Mesenchymal stem cell (in vitro differentiated cells and primary cell): ENCODE results near the gene FAM78B.

Source experiments
- DNase-seq: peaks from one replicate; pipeline ENCODE4 v3.0.0-alpha.2; 2013
- H2AFZ ChIP-seq: one replicate; pipeline ENCODE4 v1.6.1; 2013; ENCODE audit warnings: low read depth, mild to moderate bottlenecking, control low read depth, inconsistent platforms, low read length, moderate library complexity
- H2AK5ac ChIP-seq: 2 replicates; pipeline ENCODE4 v1.6.1; 2013; ENCODE audit warnings: low read length, moderate library complexity, mild to moderate bottlenecking, inconsistent platforms; ENCODE audit not compliant: severe bottlenecking
- H2BK120ac ChIP-seq: one replicate; pipeline ENCODE4 v1.6.1; 2013; ENCODE audit warnings: low read depth, mild to moderate bottlenecking, inconsistent platforms, low read length, moderate library complexity
- H2BK12ac ChIP-seq, 2 experiments: one replicate each; pipeline ENCODE4 v1.6.1; 2013; ENCODE audit warnings: inconsistent platforms in 2 of 2, low read length in 2 of 2, mild to moderate bottlenecking in 2 of 2, moderate library complexity in 2 of 2, control low read depth in 1 of 2
- H2BK15ac ChIP-seq: one replicate; pipeline ENCODE4 v1.6.1; 2013; ENCODE audit warnings: mild to moderate bottlenecking, low read depth, inconsistent platforms; ENCODE audit not compliant: poor library complexity, severe bottlenecking
- H2BK5ac ChIP-seq: 2 replicates; pipeline ENCODE4 v1.6.1; 2013; ENCODE audit warnings: low read depth, mild to moderate bottlenecking, low read length, control low read depth, inconsistent platforms; ENCODE audit not compliant: poor library complexity, severe bottlenecking
- H3K14ac ChIP-seq, 2 experiments: one replicate each; pipeline ENCODE4 v1.6.1; 2013; ENCODE audit warnings: inconsistent platforms in 2 of 2, low read length in 2 of 2, control low read depth in 1 of 2, mild to moderate bottlenecking in 1 of 2, moderate library complexity in 1 of 2
- H3K18ac ChIP-seq, 2 experiments: one replicate each; pipeline ENCODE4 v1.6.1; 2013; ENCODE audit warnings: inconsistent platforms in 2 of 2, low read length in 2 of 2, control low read depth in 1 of 2, low read depth in 1 of 2, mild to moderate bottlenecking in 1 of 2
- H3K23ac ChIP-seq, 2 experiments: one replicate each; pipeline ENCODE4 v1.6.1; 2013; ENCODE audit warnings: inconsistent platforms in 2 of 2, low read length in 2 of 2, mild to moderate bottlenecking in 2 of 2, moderate library complexity in 2 of 2, control low read depth in 1 of 2
- H3K27ac ChIP-seq: 2 replicates; pipeline ENCODE4 v1.5.1; 2013; ENCODE audit warnings: mild to moderate bottlenecking, moderate library complexity, low read length, control low read depth, inconsistent platforms; ENCODE audit not compliant: poor library complexity, severe bottlenecking
- H3K27me3 ChIP-seq, 2 experiments: 2 replicates each; pipeline versions ENCODE4 v1.6.1 to v1.7.0; 2013; ENCODE audit warnings: low read length in 2 of 2, mild to moderate bottlenecking in 2 of 2, moderate library complexity in 2 of 2, control low read depth in 1 of 2, inconsistent platforms in 1 of 2; ENCODE audit not compliant: control insufficient read depth in 1 of 2, insufficient read depth in 1 of 2
- H3K36me3 ChIP-seq, 2 experiments: 2 replicates each; pipeline versions ENCODE4 v1.6.1 to v1.7.0; 2013; ENCODE audit warnings: low read length in 2 of 2, control low read depth in 1 of 2, inconsistent platforms in 1 of 2, low read depth in 1 of 2, mild to moderate bottlenecking in 1 of 2; ENCODE audit not compliant: insufficient read depth in 2 of 2, control insufficient read depth in 1 of 2
- H3K4ac ChIP-seq, 2 experiments: one replicate each; pipeline ENCODE4 v1.6.1; 2013; ENCODE audit warnings: inconsistent platforms in 2 of 2, low read length in 2 of 2, mild to moderate bottlenecking in 2 of 2, moderate library complexity in 2 of 2, control low read depth in 1 of 2, low read depth in 1 of 2
- H3K4me1 ChIP-seq: 2 replicates; pipeline ENCODE4 v1.6.1; 2013; ENCODE audit warnings: low read depth, low read length, control low read depth; ENCODE audit not compliant: control insufficient read depth, insufficient read depth
- H3K4me2 ChIP-seq: 2 replicates; pipeline ENCODE4 v1.6.1; 2013; ENCODE audit warnings: low read length, mild to moderate bottlenecking, inconsistent platforms; ENCODE audit not compliant: poor library complexity, severe bottlenecking
- H3K4me3 ChIP-seq, 2 experiments: 2 replicates each; pipeline versions ENCODE4 v1.5.1 to v1.7.0; 2013; ENCODE audit warnings: low read length in 2 of 2, mild to moderate bottlenecking in 2 of 2, control low read depth in 1 of 2, low read depth in 1 of 2; ENCODE audit not compliant: insufficient read depth in 1 of 2
- H3K79me1 ChIP-seq: replicated peaks from 2 replicates; pipeline ENCODE4 v1.6.1; 2013; ENCODE audit warnings: mild to moderate bottlenecking, control low read depth, low read length, inconsistent platforms; ENCODE audit not compliant: poor library complexity, severe bottlenecking
- H3K9ac ChIP-seq: 2 replicates; pipeline ENCODE4 v1.7.0; 2013; ENCODE audit warnings: mild to moderate bottlenecking, low read length, moderate library complexity
- H3K9me3 ChIP-seq: 2 replicates; pipeline ENCODE4 v1.7.0; 2013; ENCODE audit warnings: mild to moderate bottlenecking, low read length; ENCODE audit not compliant: control insufficient read depth
- H4K8ac ChIP-seq: one replicate; pipeline ENCODE4 v1.6.1; 2013; ENCODE audit warnings: inconsistent platforms, mild to moderate bottlenecking, low read length, moderate library complexity
- H4K91ac ChIP-seq: one replicate; pipeline ENCODE4 v1.6.1; 2013; ENCODE audit warnings: mild to moderate bottlenecking, low read length, inconsistent platforms
- WGBS: methylation state at CpG from one replicate; pipeline ENCODE4 v1.1.7; 2013; ENCODE audit warnings: mixed read lengths; 5-methylcytosine and 5-hydroxymethylcytosine counted together

FAM78B gene

GRCh38 chr1:166185526-166185925 is 18.7 kb upstream of the FAM78B start:
- H2BK120ac ChIP-seq = no peak overlapping the region
- no peak overlapping the region for H3K14ac ChIP-seq
- WGBS = 79% methylated on average over 4 of the region's 4 CpGs
- no peak overlapping the region for H4K91ac ChIP-seq
- no peak overlapping the region for H3K27ac ChIP-seq
- no peak for DNase-seq
- no peak overlapping the region for H2BK5ac ChIP-seq
- H3K23ac ChIP-seq = no peak overlapping the region
- no peak overlapping the region for H3K4me2 ChIP-seq
- peaks cover 0 to 9% of the 10 kb centered on the region in 2 experiments for H3K27me3 ChIP-seq
- H2AK5ac ChIP-seq = no peak overlapping the region
- H3K36me3 ChIP-seq = no peaks in the 10 kb centered on the region
- no peaks in the 10 kb centered on the region for H3K4me1 ChIP-seq
- no peak overlapping the region for H2BK12ac ChIP-seq
- no peak overlapping the region for H3K18ac ChIP-seq
- no peaks in the 10 kb centered on the region for H3K79me1 ChIP-seq
- H2AFZ ChIP-seq = no peak overlapping the region
- no peak overlapping the region for H2BK15ac ChIP-seq
- no peaks in the 10 kb centered on the region for H3K9me3 ChIP-seq
- no peak overlapping the region for H4K8ac ChIP-seq
- H3K4ac ChIP-seq = no peak overlapping the region
- no peak overlapping the region for H3K9ac ChIP-seq
- no peak overlapping the region for H3K4me3 ChIP-seq

GRCh38 chr1:166184897-166185296 is 18.1 kb upstream of the FAM78B start:
- Histone ChIP-seq H3K27ac (no peak overlapping the region), H2AFZ (no peak overlapping the region), H3K4ac (no peak overlapping the region), H3K4me3 (no peak overlapping the region), H3K9me3 (no peaks in the 10 kb centered on the region), H3K14ac (no peak overlapping the region), H3K23ac (no peak overlapping the region), H2BK12ac (no peak overlapping the region), H3K36me3 (no peaks in the 10 kb centered on the region), H3K9ac (no peak overlapping the region), H3K18ac (no peak overlapping the region), H2BK15ac (no peak overlapping the region), H4K8ac (no peak overlapping the region), H2BK120ac (no peak overlapping the region), H3K4me1 (no peaks in the 10 kb centered on the region), H3K4me2 (no peak overlapping the region), H2AK5ac (no peak overlapping the region), H3K27me3 (peaks cover 0 to 9% of the 10 kb centered on the region in 2 experiments), H2BK5ac (no peak overlapping the region), H4K91ac (no peak overlapping the region), H3K79me1 (no peaks in the 10 kb centered on the region)
- 27% methylated on average over 4 of the region's 6 CpGs for WGBS
- DNase-seq = no peak

- H3K27ac ChIP-seq = no peak overlapping the region
Observed at GRCh38 chr1:166184012-166184411, 17.2 kb upstream of the FAM78B start.

GRCh38 chr1:166182281-166182680 is 15.5 kb upstream of the FAM78B start:
- Histone ChIP-seq H3K18ac (no peak overlapping the region), H3K4me2 (no peak overlapping the region), H3K4me1 (no peaks in the 10 kb centered on the region), H2BK12ac (no peak overlapping the region), H3K9ac (no peak overlapping the region), H2AK5ac (no peak overlapping the region), H2BK5ac (no peak overlapping the region), H3K79me1 (no peaks in the 10 kb centered on the region), H3K14ac (no peak overlapping the region), H3K27me3 (peaks cover 0 to 9% of the 10 kb centered on the region in 2 experiments), H2AFZ (no peak overlapping the region), H4K8ac (no peak overlapping the region), H2BK120ac (no peak overlapping the region), H3K4me3 (no peak overlapping the region), H3K4ac (no peak overlapping the region), H3K9me3 (no peaks in the 10 kb centered on the region), H3K36me3 (no peaks in the 10 kb centered on the region), H3K23ac (no peak overlapping the region), H3K27ac (no peak overlapping the region), H2BK15ac (no peak overlapping the region), H4K91ac (no peak overlapping the region)
- WGBS = 33% methylated on average over 2 of the region's 2 CpGs
- DNase-seq = no peak

More at GRCh38 chr1:166184012-166184411, 17.2 kb upstream of the FAM78B start:
- no CpG with 5 or more reads among the region's 1 CpG for WGBS
- Histone ChIP-seq H3K27me3 (peaks cover 0 to 9% of the 10 kb centered on the region in 2 experiments), H3K36me3 (no peaks in the 10 kb centered on the region), H3K9ac (no peak overlapping the region), H3K14ac (no peak overlapping the region), H2BK120ac (no peak overlapping the region), H3K4ac (no peak overlapping the region), H2BK5ac (no peak overlapping the region), H4K91ac (no peak overlapping the region), H4K8ac (no peak overlapping the region), H3K4me3 (no peak overlapping the region), H2AFZ (no peak overlapping the region), H3K23ac (no peak overlapping the region), H3K79me1 (no peaks in the 10 kb centered on the region), H2BK12ac (no peak overlapping the region), H3K4me2 (no peak overlapping the region), H3K4me1 (no peaks in the 10 kb centered on the region), H3K9me3 (no peaks in the 10 kb centered on the region), H3K18ac (no peak overlapping the region), H2AK5ac (no peak overlapping the region), H2BK15ac (no peak overlapping the region)
- no peak for DNase-seq
